GM04504 (cell line): Measurements from ENCODE around the gene MRFAP1L1.

ENCODE experiments used
- DNase-seq: peaks from one replicate; pipeline ENCODE4 v3.0.0-alpha.2; 2012; ENCODE audit warnings: low read depth

Gene MRFAP1L1

GRCh38 chr4:6660430-6660829 lies 49.2 kb downstream of the MRFAP1L1 start:
- DNase-seq = no peak

GRCh38 chr4:6659897-6660296 lies 49.8 kb downstream of the MRFAP1L1 start:
- no peak for DNase-seq

GRCh38 chr4:6658597-6659075 lies 51.0 kb downstream of the MRFAP1L1 start:
- no peak for DNase-seq

- no peak for DNase-seq
Observed at GRCh38 chr4:6658209-6658595, 51.5 kb downstream of the MRFAP1L1 start.
